RCC 7860 (cell line): ENCODE results near the gene CXCR5.

Experiments
- DNase-seq: peaks from one replicate; pipeline ENCODE4 v3.0.0-alpha.2; 2015; ENCODE audit warnings: low spot score
- FAIRE-seq: peaks from 2 replicates; lab custom pipeline; 2012; peaks lifted over from hg19 to GRCh38; lab: Jason Lieb, UNC

The CXCR5 gene

DNA sequence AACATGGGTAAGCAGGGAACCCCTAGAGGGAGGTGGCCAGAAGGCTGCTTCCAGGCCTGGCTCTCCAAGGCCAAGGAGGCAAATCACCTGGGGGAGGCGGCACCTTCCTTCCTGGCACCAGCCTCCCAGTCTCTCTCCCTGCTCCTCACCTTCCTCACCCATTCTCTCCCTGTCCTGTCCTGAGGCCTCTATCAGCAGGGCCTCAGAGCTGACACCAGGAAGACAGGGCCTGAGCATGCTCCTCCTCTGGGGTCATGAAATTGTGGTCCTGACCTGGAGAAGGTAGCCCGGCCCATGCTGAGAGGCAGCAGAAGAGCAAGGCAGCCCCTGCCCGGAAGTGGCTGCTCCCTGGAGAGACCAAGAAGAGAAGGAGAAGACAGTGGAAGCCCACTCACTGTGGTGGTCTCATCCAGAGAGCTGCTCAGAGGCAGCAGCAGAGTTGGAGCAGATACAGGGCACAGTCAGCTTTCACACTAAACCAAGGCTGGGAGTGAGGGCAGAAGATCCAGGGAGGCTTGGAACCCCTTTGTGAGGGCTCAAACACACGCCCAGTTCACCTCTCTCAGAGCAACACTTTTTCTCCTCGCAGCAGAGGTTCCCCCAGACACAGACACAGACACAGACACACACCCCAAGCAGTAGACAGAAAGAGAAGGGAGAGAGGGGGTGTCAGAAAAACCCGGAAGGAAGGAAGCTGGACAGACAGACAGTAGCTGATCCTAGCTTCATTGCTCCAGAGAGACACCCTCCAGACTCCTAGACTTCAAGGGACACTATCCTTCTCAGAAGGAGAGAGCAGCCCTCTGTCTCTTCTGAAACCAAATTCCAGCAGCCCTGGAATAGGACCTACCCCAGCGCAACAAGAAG, 40.3 kb downstream of the CXCR5 start:
- no peak for FAIRE-seq

DNA sequence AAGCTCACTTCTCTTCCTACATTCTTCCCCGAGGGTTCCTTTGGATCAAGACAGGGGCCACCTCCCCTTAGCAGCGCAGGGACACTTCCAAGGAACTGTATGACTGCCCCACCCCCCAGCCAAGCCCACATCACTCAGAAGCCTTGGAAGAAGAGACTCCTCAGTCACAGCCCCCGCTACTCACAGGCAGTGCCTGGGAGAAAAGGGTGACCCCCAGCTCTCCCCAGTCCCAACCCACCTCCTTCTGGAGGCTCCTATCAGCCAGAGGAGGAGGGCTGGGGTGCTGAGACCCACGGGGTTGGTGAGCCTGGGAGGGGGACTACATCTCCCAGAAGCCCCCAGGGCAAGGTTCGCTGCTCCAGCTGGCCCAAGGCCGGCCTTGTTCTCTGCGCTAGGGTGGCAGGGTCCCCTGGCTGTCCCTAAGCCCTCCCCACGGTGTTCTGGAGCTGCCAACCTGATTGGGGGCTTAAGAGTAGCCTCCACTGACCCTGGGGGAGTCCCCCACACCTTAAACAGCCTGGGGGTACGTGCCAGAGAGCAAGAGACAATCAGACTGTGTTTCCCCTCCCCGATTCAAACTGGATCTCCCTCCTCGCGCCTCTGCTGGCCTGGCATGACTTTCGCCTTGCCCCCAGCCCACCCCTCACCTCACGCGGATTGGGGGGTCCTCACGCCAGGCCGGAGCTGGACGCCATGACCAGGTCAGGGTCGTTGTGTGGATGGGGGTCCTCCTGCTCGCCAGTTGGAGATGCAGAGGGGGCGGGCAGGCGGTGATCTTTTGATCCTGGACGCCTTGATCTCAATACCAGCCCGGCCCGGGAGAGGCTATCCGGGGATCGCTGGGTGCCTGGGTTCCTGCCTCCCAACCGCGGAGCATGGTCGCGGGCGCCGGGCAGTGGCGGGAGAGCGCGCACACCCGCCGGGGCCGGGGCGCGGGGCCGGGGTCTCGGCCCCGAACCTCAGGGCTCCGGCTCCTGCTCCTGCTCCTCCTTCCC, 41.2 kb downstream of the CXCR5 start:
- no peak for FAIRE-seq
- no peak for DNase-seq

More for the DNA sequence above, 40.3 kb downstream of the CXCR5 start:
- no peak for DNase-seq

DNA sequence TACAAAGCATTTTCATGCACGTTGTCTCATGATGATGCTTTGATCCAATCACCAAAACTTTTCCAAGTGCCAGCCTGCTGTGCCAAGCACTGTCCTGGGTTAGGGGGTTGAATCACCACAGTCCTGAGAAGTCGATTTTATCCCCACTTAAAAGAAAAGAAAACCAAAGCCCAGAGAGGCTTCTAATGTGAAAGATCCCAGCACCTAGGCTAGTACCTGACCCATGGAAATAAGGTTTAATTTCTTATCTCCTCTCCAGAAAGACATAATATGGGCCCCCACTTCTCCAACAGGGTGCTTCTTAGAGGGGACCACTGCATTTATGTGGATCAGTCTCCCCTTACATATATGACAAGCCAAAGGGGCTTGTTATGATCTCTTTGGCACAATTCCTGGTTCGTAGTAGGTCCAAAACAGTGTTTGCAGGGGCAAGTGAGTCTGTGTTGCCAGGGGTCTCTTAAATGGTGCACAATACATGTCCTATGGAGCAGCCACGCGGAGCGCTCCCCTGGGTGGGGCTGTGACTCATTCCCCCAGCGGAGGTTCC, 43.9 kb downstream of the CXCR5 start:
- DNase-seq (no peak), FAIRE-seq (no peak)

DNA sequence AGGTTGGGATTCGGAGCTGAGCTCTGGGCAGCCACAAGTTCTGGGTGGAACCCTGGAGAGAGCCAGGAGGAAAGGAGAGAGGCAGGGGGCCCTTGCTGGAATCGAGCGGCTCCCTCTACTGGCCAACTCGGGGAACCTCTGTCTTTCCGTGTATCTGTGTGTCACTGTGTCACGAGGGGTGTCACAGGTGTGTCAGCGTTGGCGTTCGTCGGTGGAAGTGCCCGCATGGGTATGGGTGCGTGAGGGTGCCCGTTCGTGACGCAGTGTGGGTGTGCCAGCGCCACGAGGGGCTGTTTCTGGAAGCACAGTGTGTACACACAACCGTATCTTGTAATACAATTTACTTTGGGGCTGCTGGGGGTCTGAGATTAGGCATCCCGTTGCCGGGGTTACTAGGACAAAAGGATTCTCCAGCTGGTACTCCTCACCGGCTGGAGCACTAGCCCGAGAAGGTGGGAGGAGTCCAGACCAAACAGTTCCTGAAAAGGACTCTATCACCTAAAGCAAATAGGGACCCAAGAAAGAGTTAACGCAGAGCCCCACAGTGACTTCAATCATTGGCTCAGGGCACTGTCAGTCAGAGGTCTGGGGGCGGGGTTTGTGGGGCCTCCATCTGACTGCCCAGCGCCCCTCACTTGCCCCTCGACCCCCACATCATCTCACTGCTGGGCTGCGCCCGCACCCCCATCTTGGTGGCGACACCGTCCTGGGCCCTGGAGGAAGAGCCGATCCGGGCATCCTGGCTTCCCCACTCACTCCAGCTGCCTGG, 44.6 kb downstream of the CXCR5 start:
- FAIRE-seq (peak; percentile 75), DNase-seq (peak; percentile 87)

GRCh38 chr11:118928870-118929500, 45.3 kb downstream of the CXCR5 start:
- FAIRE-seq, result no peak
- DNase-seq, result no peak

DNA sequence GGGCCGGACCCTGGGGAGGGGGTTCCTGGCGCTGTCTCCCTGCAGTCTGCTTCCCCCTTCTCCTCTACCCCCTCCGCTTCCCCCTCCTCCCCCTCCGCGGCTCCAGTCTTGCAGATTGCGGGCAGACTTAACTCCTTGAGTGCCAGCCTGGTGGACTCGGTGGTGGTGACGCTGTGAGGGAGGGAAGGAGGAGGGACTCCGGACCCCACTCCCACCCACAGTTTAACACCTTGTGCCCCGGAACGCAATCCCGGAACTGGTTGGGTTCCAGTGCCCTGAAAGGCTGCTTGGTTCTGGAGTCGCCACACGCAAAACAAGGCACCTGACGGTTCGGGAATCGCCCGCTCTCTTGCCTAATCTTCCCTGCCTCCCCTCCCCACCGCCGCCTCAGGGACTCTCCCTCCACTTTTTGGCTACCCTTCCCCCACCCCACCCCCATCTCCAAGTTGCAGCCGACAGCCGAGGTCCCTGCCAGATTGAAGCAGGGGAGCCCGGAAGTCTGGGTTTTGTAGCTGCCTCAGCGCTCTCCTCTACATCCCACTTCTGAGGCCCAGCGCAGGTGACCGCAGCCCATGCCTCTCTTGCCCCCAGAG, 45.9 kb downstream of the CXCR5 start:
- FAIRE-seq (no peak), DNase-seq (peak; percentile 54)

DNA sequence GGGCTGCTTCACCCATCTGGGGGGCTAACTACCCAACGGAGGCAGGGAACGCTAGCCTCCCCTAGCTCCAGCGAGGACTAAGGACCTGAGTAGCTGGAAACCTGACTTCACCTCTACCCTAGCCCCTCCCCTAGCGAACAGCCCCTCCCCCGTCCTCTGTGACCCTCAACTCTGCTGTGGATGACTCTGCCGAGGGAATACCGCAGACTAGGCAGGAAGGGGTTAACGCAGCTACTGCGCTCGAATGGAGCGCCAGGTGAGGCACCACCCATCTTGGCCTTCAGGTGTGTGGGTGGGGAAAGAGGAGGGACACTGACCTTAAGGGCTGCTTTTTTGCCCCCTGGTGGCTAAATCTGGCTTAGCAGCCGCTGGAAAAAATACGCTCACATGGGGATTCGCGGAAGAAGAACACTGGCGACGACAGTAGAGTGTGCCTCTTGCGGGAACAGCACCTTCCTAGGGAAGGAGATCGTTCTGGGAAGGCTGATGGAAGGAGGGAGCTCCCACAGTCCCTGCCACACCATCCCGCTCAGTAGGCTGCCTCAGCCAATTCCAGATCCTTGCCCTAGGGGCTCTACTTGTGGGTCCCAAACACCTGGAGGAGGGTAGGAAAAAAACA, 46.5 kb downstream of the CXCR5 start:
- DNase-seq (peak; percentile 55), FAIRE-seq (peak; percentile 41)

DNA sequence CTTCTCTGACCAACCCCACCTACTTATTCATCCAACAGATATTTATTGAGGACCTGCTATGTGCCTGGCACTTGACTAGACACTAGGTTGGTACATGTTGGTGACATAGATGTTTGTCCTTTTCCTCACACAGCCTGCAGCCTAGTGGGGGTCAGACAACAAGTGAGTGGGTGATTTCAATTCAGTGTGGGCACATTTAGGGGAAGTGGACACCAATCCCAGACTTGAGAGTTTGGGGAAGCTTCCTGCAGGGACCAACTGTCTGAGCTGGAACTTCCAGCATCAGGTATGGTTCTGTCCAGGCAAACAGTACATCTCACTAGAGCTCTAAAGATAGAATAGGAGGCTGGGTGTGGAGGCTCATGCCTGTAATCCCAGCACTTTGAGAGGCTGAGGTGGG, 47.9 kb downstream of the CXCR5 start:
- DNase-seq, result no peak
- no peak for FAIRE-seq

GRCh38 chr11:118933486-118933885, 49.8 kb downstream of the CXCR5 start:
- FAIRE-seq, result no peak
- no peak for DNase-seq

DNA sequence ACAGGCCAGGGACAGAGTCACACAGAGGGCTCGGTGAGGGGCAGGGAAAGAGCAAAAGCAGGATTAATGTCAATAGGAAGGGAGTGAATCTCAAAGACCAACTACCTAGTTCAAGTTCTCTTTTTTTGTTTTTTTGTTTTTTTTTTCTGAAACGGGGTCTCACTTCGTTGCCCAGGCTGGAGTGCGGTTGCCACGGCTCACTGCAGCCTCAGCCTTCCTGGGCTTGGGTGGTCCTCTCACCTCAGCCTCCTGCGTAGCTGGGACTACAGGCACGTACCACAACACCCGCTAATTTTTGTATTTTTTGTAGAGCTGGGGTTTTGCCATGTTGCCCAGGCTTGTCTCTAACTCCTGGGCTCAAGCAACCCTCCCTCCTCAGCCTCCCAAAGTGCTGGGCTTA, 51.7 kb downstream of the CXCR5 start:
- DNase-seq, result no peak
- no peak for FAIRE-seq

- peak; percentile 92 for FAIRE-seq
Observed at GRCh38 chr11:118938491-118939403, 55.1 kb downstream of the CXCR5 start.

DNA sequence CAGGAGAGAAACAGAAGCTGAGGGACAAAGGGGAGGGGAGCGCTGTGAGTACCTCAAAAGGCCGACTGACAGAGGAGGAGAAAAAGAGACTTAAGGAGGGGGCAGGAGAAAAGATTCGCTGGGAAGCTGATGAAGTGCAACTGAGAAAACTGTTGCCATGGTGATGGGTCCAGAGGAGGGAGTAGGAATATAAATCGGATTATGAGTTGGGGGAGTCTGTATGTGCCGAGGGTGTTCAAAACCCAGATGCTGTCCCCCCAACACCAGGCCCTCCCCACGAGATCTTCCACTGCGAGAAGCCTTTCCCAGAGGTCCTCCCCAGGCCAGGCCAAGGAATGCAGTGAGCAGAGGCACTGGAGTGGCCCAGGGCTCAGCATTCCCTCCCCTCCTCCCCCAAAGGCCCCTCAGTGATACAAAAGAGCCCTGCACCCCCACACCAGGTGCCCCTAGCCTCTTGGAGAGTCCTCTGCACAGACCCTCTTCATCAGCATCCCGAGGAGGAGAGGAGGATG, 55.8 kb downstream of the CXCR5 start:
- DNase-seq, result no peak
- no peak for FAIRE-seq

More at GRCh38 chr11:118938491-118939403, 55.1 kb downstream of the CXCR5 start:
- peak; percentile 97 for DNase-seq

- DNase-seq (no peak), FAIRE-seq (no peak)
Observed at GRCh38 chr11:118939953-118940598, 56.4 kb downstream of the CXCR5 start.

GRCh38 chr11:118947091-118947490, 63.4 kb downstream of the CXCR5 start:
- FAIRE-seq, result no peak

More at GRCh38 chr11:118947091-118947490, 63.4 kb downstream of the CXCR5 start:
- no peak for DNase-seq
